Measurements from ENCODE around the gene CHRNA5.

DNA sequence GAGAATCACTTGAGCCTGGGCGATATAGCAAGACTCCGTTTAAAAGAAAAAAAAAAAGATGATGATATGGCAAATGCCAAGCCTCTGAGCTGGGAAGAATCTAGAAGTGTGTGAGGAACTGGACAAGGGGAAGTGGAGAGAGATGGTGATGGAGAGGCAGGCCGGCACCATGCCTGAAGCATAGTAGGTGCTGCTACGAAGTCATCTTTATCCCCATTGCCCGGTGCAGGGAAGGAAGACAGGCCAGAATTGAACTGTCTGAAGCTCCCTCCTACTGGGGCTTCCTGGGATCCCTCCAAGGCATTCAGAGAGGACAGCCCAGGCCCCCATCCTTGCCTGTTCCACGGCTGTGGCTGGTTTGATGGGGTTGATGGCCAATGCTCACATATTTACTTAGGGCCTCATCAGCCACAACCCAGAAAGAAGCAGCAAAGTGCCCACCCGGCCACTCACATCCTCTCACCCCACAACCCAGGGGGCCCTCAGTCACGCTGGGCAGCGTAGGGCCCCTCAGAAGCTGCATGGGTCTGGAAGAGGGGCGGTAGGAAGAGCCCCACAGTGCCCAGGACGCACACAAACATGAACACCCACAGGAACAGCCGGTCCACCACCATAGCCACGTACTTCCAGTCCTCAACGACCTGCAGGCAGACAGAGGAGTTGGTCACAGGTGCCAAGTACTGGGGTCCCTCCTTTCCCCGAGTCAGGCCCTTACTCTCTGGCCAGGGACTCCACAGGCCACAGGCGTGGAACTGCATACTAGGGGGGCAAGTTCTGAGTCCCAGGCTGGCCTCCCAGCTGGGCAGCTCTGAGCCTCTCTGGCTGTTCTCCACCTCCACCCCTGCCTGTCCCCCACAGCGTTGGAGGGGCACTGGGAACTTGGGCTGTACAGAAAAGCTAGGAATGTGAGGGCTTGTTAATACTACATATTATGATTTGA, 59.6 kb downstream of the CHRNA5 start:
- TF ChIP-seq, protein P1, sequence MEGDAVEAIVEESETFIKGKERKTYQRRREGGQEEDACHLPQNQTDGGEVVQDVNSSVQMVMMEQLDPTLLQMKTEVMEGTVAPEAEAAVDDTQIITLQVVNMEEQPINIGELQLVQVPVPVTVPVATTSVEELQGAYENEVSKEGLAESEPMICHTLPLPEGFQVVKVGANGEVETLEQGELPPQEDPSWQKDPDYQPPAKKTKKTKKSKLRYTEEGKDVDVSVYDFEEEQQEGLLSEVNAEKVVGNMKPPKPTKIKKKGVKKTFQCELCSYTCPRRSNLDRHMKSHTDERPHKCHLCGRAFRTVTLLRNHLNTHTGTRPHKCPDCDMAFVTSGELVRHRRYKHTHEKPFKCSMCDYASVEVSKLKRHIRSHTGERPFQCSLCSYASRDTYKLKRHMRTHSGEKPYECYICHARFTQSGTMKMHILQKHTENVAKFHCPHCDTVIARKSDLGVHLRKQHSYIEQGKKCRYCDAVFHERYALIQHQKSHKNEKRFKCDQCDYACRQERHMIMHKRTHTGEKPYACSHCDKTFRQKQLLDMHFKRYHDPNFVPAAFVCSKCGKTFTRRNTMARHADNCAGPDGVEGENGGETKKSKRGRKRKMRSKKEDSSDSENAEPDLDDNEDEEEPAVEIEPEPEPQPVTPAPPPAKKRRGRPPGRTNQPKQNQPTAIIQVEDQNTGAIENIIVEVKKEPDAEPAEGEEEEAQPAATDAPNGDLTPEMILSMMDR (IDR thresholded peaks at IDR 0.05): no peak
- TF ChIP-seq ZFX (IDR thresholded peaks at IDR 0.05; ENCODE audit: borderline replicate concordance): no peak

Data from 22Rv1 (cell line).